HepG2 (cell line): Measurements from ENCODE around the gene SBNO2. TPM values are rescaled to one million over a fixed set of nuclear protein-coding genes. Genes with fewer than 3 reads are reported as not detected.

ENCODE experiments used
- ATAC-seq: fragments of 200-7000 bp; cut with Tn5 transposase; 3 replicates; pipeline ENCODE4 v1.9.1; 2020; ENCODE audit warnings: mild to moderate bottlenecking, moderate library complexity
- BruUV-seq: library from RNA; stranded (reverse); fragments of 400-500 nt; replicated peaks from 2 replicates; lab custom pipeline; 2021; lab: Mats Ljungman, UMichigan
- CTCF ChIA-PET: fragments of 300-600 bp; formaldehyde crosslinking; extraction: SDS; loops from one replicate; lab custom pipeline; 2021; ENCODE audit warnings: low total read pairs, inconsistent platforms, low intra/inter-chr PET ratio; lab: Yijun Ruan, JAX
- POLR2A ChIA-PET: fragments of 350-600 bp; sonication (Branson Sonifier 250); formaldehyde crosslinking; loops from one replicate; lab custom pipeline; 2020; ENCODE audit warnings: antibody characterized with exemption, inconsistent platforms; lab: Yijun Ruan, JAX
- DNase-seq: peaks from one replicate; pipeline ENCODE4 v3.0.0-alpha.2; 2015; ENCODE audit warnings: low spot score
- FAIRE-seq: peaks from 3 replicates; lab custom pipeline; 2011; peaks lifted over from hg19 to GRCh38; lab: Jason Lieb, UNC
- H2AFZ ChIP-seq: one replicate; pipeline ENCODE4 v1.6.1; 2011; ENCODE audit warnings: low read length, inconsistent platforms
- H3K27ac ChIP-seq: fragments of 300-600 bp; 3 replicates; pipeline ENCODE4 v1.8.0; 2011; ENCODE audit warnings: mixed run types, mild to moderate bottlenecking, mixed read lengths, low read length, inconsistent platforms; ENCODE audit not compliant: insufficient read depth; ENCODE audit errors: extremely low read length
- H3K27me3 ChIP-seq, 2 experiments: fragments of 200-600 bp in 1 of 2; 2 replicates in 1 of 2; 3 replicates in 1 of 2; pipeline versions ENCODE4 v1.6.0 to v1.8.0; 2011; ENCODE audit warnings: low read length in 2 of 2, mild to moderate bottlenecking in 2 of 2, moderate library complexity in 2 of 2, inconsistent platforms in 1 of 2; ENCODE audit not compliant: insufficient read depth in 2 of 2, control insufficient read depth in 1 of 2
- H3K36me3 ChIP-seq, 2 experiments: fragments of 200-600 bp in 1 of 2; replicated peaks in 1 of 2; 2 replicates in 1 of 2; 3 replicates in 1 of 2; pipeline versions ENCODE4 v1.5.1 to v1.8.0; 2011; ENCODE audit warnings: low read length in 2 of 2, inconsistent platforms in 1 of 2; ENCODE audit not compliant: insufficient read depth in 2 of 2, control insufficient read depth in 1 of 2
- H3K4me1 ChIP-seq: 2 replicates; pipeline ENCODE4 v1.5.1; 2012; ENCODE audit warnings: low read length, inconsistent platforms; ENCODE audit not compliant: insufficient read depth
- H3K4me2 ChIP-seq: 2 replicates; pipeline ENCODE4 v1.6.0; 2011; ENCODE audit warnings: low read depth, low read length, inconsistent platforms
- H3K4me3 ChIP-seq, 3 experiments: fragments of 200-600 bp in 1 of 3; sonication (generic), shearing (Covaris generic) in 1 of 3; replicated peaks in 1 of 3; 2 replicates each; pipeline ENCODE4 v1.5.1; 2011 to 2016; ENCODE audit warnings: low read length in 3 of 3, inconsistent platforms in 2 of 3, low read depth in 2 of 3, mild to moderate bottlenecking in 2 of 3, control low read depth in 1 of 3, mixed read lengths in 1 of 3; ENCODE audit not compliant: insufficient read depth in 1 of 3
- H3K79me2 ChIP-seq: one replicate; pipeline ENCODE4 v1.6.1; 2011; ENCODE audit warnings: low read length, inconsistent platforms; ENCODE audit not compliant: insufficient read depth
- H3K9ac ChIP-seq: 2 replicates; pipeline ENCODE4 v1.6.0; 2011; ENCODE audit warnings: mild to moderate bottlenecking, low read depth, low read length, inconsistent platforms; ENCODE audit not compliant: insufficient read depth
- H3K9me3 ChIP-seq: 2 replicates; pipeline ENCODE4 v1.5.1; 2012; ENCODE audit warnings: mild to moderate bottlenecking, low read length
- H4K20me1 ChIP-seq: 2 replicates; pipeline ENCODE4 v1.6.0; 2011; ENCODE audit warnings: inconsistent platforms, mild to moderate bottlenecking, low read length, moderate library complexity; ENCODE audit not compliant: insufficient read depth
- AGO2 ChIP-seq: fragments of 200-400 bp; formaldehyde crosslinking; optimal IDR thresholded peaks from 2 replicates; pipeline ENCODE3; 2017; ENCODE audit warnings: mild to moderate bottlenecking, low read depth, low read length, moderate library complexity
- DNMT1 ChIP-seq: sonication (generic); formaldehyde crosslinking; IDR thresholded peaks from 2 replicates; pipeline ENCODE4 v1.5.1; 2020; ENCODE audit warnings: mild to moderate bottlenecking, missing genetic modification reagents
- ELF1 ChIP-seq: sonication (generic); formaldehyde crosslinking; IDR thresholded peaks from 2 replicates; pipeline ENCODE4 v1.4.0; 2020; ENCODE audit warnings: missing genetic modification reagents
- HDAC1 ChIP-seq: sonication (generic); formaldehyde crosslinking; IDR thresholded peaks from 2 replicates; pipeline ENCODE4 v1.5.1; 2020; ENCODE audit warnings: mild to moderate bottlenecking, missing genetic modification reagents
- HIC2 ChIP-seq: sonication (generic); formaldehyde crosslinking; IDR thresholded peaks from 2 replicates; pipeline ENCODE4 v1.9.0; 2022; ENCODE audit warnings: low read depth, missing genetic modification reagents
- HIVEP1 ChIP-seq: sonication (generic); formaldehyde crosslinking; IDR thresholded peaks from 2 replicates; pipeline ENCODE4 v1.4.0; 2020; ENCODE audit warnings: mild to moderate bottlenecking, missing genetic modification reagents
- HOXA3 ChIP-seq: sonication (generic); formaldehyde crosslinking; IDR thresholded peaks from 2 replicates; pipeline ENCODE4 v1.5.0; 2020; ENCODE audit warnings: missing genetic modification reagents
- HOXA9 ChIP-seq: sonication (generic); formaldehyde crosslinking; IDR thresholded peaks from 2 replicates; pipeline ENCODE4 v1.8.1; 2022; ENCODE audit warnings: missing genetic modification reagents, mild to moderate bottlenecking, moderate library complexity, borderline replicate concordance
- IRF2 ChIP-seq: IDR thresholded peaks from 2 replicates; pipeline ENCODE4 v1.6.1; 2018; ENCODE audit warnings: missing genetic modification reagents, missing compliant biosample characterization
- JDP2 ChIP-seq: sonication (generic); formaldehyde crosslinking; IDR thresholded peaks from 2 replicates; pipeline ENCODE4 v1.8.1; 2022; ENCODE audit warnings: missing genetic modification reagents, borderline replicate concordance
- KLF9 ChIP-seq: IDR thresholded peaks from 2 replicates; pipeline ENCODE4 v1.6.1; 2016; ENCODE audit warnings: low read depth
- MAFF ChIP-seq: IDR thresholded peaks from 2 replicates; pipeline ENCODE4 v1.6.1; 2011; ENCODE audit warnings: low read depth, low read length, improper control_type of control experiment
- MXI1 ChIP-seq: IDR thresholded peaks from 3 replicates; pipeline ENCODE4 v1.6.1; 2012; ENCODE audit warnings: low read depth, low read length, inconsistent platforms, borderline replicate concordance
- MYC ChIP-seq: sonication (generic); formaldehyde crosslinking; IDR thresholded peaks from 2 replicates; pipeline ENCODE4 v1.9.0; 2021; ENCODE audit warnings: missing genetic modification reagents, borderline replicate concordance
- NFE2 ChIP-seq: sonication (generic); formaldehyde crosslinking; IDR thresholded peaks from 2 replicates; pipeline ENCODE4 v1.4.0; 2020; ENCODE audit warnings: missing genetic modification reagents
- NR2F6 ChIP-seq, 2 experiments: IDR thresholded peaks; 2 replicates each; pipeline ENCODE4 v1.6.1; 2016; ENCODE audit warnings: antibody characterized with exemption in 1 of 2, mild to moderate bottlenecking in 1 of 2
- PHF8 ChIP-seq: sonication (generic); formaldehyde crosslinking; IDR thresholded peaks from 2 replicates; pipeline ENCODE4 v1.5.0; 2020; ENCODE audit warnings: missing genetic modification reagents
- RFX3 ChIP-seq: IDR thresholded peaks from 2 replicates; pipeline ENCODE4 v1.6.1; 2016; ENCODE audit warnings: missing biosample characterization, missing genetic modification reagents
- RXRA ChIP-seq: sonication (generic); formaldehyde crosslinking; IDR thresholded peaks from 2 replicates; pipeline ENCODE4 v1.5.1; 2020; ENCODE audit warnings: missing genetic modification reagents
- SAP130 ChIP-seq: IDR thresholded peaks from 2 replicates; pipeline ENCODE4 v1.6.1; 2016; ENCODE audit warnings: low read depth
- SKI ChIP-seq: fragments of 450-650 bp; IDR thresholded peaks from one replicate; pipeline ENCODE4 v1.6.1; 2018; ENCODE audit warnings: mild to moderate bottlenecking; ENCODE audit not compliant: partially characterized antibody
- ZBTB42 ChIP-seq: sonication (generic); formaldehyde crosslinking; IDR thresholded peaks from 2 replicates; pipeline ENCODE4 v1.5.0; 2020; ENCODE audit warnings: mild to moderate bottlenecking, missing genetic modification reagents
- ZNF207 ChIP-seq: fragments of 450-650 bp; IDR thresholded peaks from 2 replicates; pipeline ENCODE4 v1.6.1; 2016; ENCODE audit warnings: antibody characterized with exemption, borderline replicate concordance
- ZNF292 ChIP-seq: sonication (generic); formaldehyde crosslinking; IDR thresholded peaks from 2 replicates; pipeline ENCODE4 v1.8.1; 2022; ENCODE audit warnings: mild to moderate bottlenecking, low read depth, missing genetic modification reagents, borderline replicate concordance
- WGBS: methylation state at CpG from one replicate; pipeline ENCODE4 v1.1.6; 2017; ENCODE audit warnings: low lambda C conversion rate; 5-methylcytosine and 5-hydroxymethylcytosine counted together
- in situ Hi-C: cut with HindIII; loops from 2 replicates; pipeline ENCODE4 v1.10.0; 2017; ENCODE audit warnings: low pct_unique_long_range_greater_than_20kb; ENCODE audit not compliant: extremely low pct_ligation_motif_present
- intact Hi-C: fragments of 100-400 bp; cut with micrococcal nuclease; formaldehyde crosslinking; loops from one replicate; pipeline ENCODE4 v1.10.0; 2022; ENCODE audit not compliant: unreplicated experiment
- polyA plus RNA-seq, 8 experiments: library from polyadenylated mRNA; depleted of rRNA in 3 of 8; stranded (reverse) in 7 of 8; unstranded in 1 of 8; fragments of >200 nt; fragmentation: Illumina TruSeq in 4 of 8; extraction: Trizol in 4 of 8; gene quantifications; 2 replicates each; pipeline versions ENCODE4 v1.2.1 to v1.2.3, GENCODE V29; 2011 to 2016; ENCODE audit warnings: low read depth in 4 of 8, missing spikeins in 1 of 8, mixed read lengths in 1 of 8; ENCODE audit not compliant: insufficient read depth in 1 of 8
- total RNA-seq, 5 experiments: library from RNA; depleted of rRNA; stranded (reverse); fragments of >200 nt; fragmentation: Illumina TruSeq; extraction: Trizol; gene quantifications; 2 replicates each; pipeline ENCODE4 v1.2.3, GENCODE V29; 2016; ENCODE audit warnings: low read depth in 1 of 5

Gene SBNO2
- total and polyA plus RNA-seq, 2 of the 13 experiments (the other 11 are each of a cell fraction or from before 2014, with no cell fraction given): 8.6 to 10.4 TPM

- H3K79me2 ChIP-seq: peaks cover 67% of the 10 kb centered on the region
- ChIA-PET POLR2A (no interaction called here), CTCF (no interaction called here)
- 71% methylated on average over 17 of the region's 50 CpGs for WGBS
- H3K4me3 ChIP-seq: peak overlapping the region in 1 of 3 experiments; percentile 34; a peak in 2 of 6 replicates
- ATAC-seq: peak; percentile 49
- no peak overlapping the region for H2AFZ ChIP-seq
- peak overlapping the region; percentile 34 for H3K9ac ChIP-seq
- no peaks in the 10 kb centered on the region for H3K27me3 ChIP-seq
- H3K27ac ChIP-seq: peak overlapping the region; percentile 59
- H3K4me2 ChIP-seq: peak overlapping the region; percentile 46
- DNase-seq: peak; percentile 50
- H3K4me1 ChIP-seq: peaks cover 62% of the 10 kb centered on the region
- intact Hi-C loops (no loop called here), in situ Hi-C loops (no loop called here)
- H3K9me3 ChIP-seq: no peaks in the 10 kb centered on the region
- FAIRE-seq: no peak
- BruUV-seq: no TSS peak
- H4K20me1 ChIP-seq: peaks cover 12% of the 10 kb centered on the region
- H3K36me3 ChIP-seq: no peaks in the 10 kb centered on the region; a peak in 1 of 5 replicates
- no peak for TF ChIP-seq HOXA9
- peak; percentile 60; the same call in 1 of the 2 replicates for TF ChIP-seq HIVEP1 (CRISPR knock-in tag)
- peak; percentile 48 for TF ChIP-seq SKI
- TF ChIP-seq ELF1 (CRISPR knock-in tag): peak; percentile 28; the same call in 1 of the 2 replicates
- 0 out of 3 replicates have a peak, but pooled peaks have one; percentile 36 for TF ChIP-seq MXI1
- TF ChIP-seq HDAC1: 0 out of 2 replicates have a peak, but pooled peaks have one; percentile 45
- TF ChIP-seq PHF8: 0 out of 2 replicates have a peak, but pooled peaks have one; percentile 41
- TF ChIP-seq ZNF292 (CRISPR knock-in tag): 0 out of 2 replicates have a peak, but pooled peaks have one; percentile 29
- TF ChIP-seq RXRA (CRISPR knock-in tag): peak; percentile 61
- no peak for TF ChIP-seq ZNF207
- TF ChIP-seq HIC2: peak; percentile 75
- 0 out of 2 replicates have a peak, but pooled peaks have one; percentile 4 for TF ChIP-seq MAFF
- TF ChIP-seq KLF9: no peak
- TF ChIP-seq IRF2: peak; percentile 46; the same call in 1 of the 2 replicates
- 0 out of 2 replicates have a peak, but pooled peaks have one; percentile 61 for TF ChIP-seq NFE2 (CRISPR knock-in tag)
- TF ChIP-seq JDP2: no peak
- TF ChIP-seq SAP130 (CRISPR knock-in tag): peak; percentile 57; the same call in 1 of the 2 replicates
- no peak for TF ChIP-seq RFX3 (CRISPR knock-in tag)
- no peak for TF ChIP-seq DNMT1 (CRISPR knock-in tag)
- no peak for TF ChIP-seq ZBTB42 (CRISPR knock-in tag)
- no peak; the same call in 1 of the 2 replicates for TF ChIP-seq NR2F6 (IDR thresholded peaks at IDR 0.05)
- peak; percentile 40 for TF ChIP-seq NR2F6 (CRISPR knock-in tag; IDR thresholded peaks at IDR 0.05)
- peak; percentile 28; the same call in 1 of the 2 replicates for TF ChIP-seq HOXA3 (CRISPR knock-in tag)
- TF ChIP-seq AGO2: peak; percentile 41
- TF ChIP-seq MYC (CRISPR knock-in tag): peak; percentile 39
These were observed 5.3 kb downstream of the SBNO2 start for GRCh38 chr19:1168572-1169410.
